GM12801 (cell line): Measurements from ENCODE around the gene NLRP3.

Source experiments
- TF ChIP-seq, protein P1 (sequence below): IDR thresholded peaks from one replicate; pipeline ENCODE4 v1.5.1; 2011; ENCODE audit warnings: control low read depth; ENCODE audit not compliant: insufficient read length; ENCODE audit errors: extremely low read depth

NLRP3 gene

DNA sequence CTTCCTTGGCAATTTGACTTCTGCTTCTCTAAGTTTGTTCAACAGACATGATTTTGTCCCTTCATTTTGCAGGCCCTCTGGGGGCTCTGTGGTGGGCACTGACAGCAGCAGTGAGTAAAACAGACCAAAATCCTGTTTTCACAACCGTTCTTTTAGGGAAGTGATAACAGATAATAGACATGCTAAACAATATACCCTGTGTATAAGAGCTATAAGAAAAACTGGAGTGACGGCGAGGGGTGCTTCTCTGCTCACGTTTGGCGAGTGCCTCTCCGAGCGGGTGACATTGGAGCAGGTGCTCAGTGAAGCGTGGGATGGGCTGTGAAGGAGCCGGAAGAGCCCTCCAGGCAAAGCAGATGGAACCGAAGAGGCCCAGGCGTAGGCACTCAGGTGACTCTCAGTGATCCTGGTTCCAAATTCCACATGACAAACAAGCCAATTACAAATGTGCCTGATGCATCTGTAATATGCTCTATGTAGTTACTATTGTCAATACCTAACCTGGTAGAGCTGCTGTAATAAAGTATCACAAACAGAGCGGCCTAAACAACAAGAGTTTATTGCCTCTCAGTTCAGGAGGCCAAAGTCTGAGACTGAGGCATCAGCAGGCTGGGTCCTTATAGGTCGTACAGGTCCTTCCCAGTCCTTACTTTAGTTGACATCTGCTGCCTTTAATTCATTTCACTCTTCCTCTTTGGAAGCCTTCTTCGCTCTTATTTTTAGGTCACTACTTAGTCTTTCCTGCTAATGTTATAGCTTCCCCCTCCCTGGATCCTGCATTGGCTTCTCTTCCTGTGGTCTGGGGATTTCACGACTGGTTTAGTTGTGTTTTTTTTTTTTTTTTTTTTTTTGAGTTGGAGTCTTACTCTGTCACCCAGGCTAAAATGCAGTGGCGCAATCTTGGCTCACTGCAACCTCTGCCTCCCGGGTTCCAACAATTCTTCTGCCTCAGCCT is 21.9 kb downstream of the NLRP3 start:
- TF ChIP-seq, protein P1, sequence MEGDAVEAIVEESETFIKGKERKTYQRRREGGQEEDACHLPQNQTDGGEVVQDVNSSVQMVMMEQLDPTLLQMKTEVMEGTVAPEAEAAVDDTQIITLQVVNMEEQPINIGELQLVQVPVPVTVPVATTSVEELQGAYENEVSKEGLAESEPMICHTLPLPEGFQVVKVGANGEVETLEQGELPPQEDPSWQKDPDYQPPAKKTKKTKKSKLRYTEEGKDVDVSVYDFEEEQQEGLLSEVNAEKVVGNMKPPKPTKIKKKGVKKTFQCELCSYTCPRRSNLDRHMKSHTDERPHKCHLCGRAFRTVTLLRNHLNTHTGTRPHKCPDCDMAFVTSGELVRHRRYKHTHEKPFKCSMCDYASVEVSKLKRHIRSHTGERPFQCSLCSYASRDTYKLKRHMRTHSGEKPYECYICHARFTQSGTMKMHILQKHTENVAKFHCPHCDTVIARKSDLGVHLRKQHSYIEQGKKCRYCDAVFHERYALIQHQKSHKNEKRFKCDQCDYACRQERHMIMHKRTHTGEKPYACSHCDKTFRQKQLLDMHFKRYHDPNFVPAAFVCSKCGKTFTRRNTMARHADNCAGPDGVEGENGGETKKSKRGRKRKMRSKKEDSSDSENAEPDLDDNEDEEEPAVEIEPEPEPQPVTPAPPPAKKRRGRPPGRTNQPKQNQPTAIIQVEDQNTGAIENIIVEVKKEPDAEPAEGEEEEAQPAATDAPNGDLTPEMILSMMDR = no peak

DNA sequence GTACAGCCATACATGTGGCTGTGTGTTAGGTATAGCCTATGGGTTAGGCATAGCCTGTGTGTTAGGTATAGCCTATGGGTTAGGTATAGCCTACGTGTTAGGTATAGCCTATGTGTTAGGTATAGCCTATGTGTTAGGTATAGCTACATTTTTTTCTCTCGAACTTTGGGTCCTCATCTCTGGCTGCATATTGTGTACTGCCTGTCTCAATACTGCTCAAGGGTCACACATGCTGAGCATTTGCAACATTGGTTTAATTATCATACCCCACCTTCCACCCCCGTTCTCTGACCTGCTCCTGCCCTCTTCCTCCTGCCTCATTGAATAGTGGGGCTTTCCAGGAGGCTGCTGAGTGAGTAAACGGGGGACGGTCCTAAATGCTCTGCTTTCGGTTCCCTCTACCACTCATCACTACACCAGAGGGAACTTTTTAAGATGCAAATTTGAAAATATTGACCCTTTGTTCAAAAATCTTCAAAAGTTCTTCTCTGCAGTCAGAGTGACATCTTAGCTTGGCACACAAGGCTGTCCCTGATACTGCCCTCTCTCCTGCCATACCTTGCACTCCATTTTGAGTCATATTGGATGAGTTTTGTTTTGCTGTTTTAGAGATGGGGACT is 24.1 kb downstream of the NLRP3 start:
- TF ChIP-seq, protein P1 = no peak

DNA sequence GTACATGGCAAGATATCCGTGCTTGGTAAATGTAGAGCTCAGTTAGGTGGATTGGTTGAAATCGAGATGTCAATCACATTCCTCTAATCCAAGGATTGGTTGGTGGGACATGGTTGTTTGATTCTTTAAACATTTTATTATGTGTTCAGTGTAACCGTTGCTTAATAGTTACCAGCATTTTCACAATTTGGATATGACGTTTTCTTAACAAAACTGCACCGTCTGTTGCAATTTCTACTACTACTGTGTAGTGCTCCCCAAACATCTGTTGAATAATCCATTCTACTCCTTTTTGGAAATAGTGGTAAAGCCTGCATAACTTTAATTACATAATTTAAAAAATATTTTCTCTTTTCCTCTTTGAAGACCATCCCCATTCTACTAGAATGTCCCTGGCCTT is 25.6 kb downstream of the NLRP3 start:
- TF ChIP-seq, protein P1 = no peak

DNA sequence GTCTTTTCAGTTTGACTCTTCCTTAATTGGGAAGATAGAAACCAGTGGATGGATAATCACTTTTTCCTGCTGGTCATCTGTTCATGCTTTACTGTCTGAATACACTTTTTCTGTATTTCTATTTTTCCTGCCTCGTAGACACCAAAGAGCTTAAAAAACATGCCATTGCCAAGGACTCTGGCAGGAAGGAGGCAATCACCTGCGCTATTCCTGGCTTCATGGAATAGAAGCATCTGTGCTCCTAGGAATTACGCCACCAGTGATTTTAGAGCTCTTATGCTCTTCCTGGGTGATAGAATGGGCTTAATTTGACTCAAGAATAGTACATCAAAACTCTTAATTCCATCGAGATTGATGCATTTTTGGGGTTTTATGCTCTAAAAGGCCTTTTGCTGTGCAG is 26.2 kb downstream of the NLRP3 start:
- TF ChIP-seq, protein P1 = no peak

DNA sequence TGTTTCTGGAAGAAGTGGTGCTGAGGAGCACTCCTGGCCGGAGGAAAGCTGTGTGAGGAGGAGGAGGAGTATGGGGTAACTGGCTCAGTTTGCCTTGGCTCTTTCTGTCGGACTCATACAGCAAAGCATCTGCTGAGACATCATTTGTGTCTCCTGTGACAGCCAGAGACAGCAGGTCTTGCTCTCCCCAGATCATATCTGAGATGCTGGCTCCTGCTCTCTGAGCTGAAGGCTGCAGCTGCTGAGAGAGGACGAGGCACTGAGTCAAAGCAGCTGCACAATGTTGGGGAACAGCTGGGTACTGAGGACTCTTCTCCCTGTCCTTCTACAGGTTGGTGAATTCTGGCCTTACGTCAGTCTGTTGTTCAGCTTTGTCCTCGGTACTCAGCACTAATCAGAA is 27.7 kb downstream of the NLRP3 start:
- TF ChIP-seq, protein P1 = no peak

DNA sequence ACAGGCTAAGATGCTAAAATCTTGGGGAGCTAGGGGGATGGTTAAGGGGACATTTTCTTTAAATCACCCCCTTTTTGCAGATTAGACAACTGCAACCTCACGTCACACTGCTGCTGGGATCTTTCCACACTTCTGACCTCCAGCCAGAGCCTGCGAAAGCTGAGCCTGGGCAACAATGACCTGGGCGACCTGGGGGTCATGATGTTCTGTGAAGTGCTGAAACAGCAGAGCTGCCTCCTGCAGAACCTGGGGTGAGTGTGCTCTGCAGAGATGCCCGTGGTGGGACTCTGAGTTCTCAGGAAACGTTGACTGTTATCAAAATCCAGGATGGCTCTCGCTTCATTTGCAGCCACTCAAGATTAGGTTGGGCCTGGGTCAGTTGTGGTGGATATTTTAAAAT is 28.6 kb downstream of the NLRP3 start:
- TF ChIP-seq, protein P1 = no peak

DNA sequence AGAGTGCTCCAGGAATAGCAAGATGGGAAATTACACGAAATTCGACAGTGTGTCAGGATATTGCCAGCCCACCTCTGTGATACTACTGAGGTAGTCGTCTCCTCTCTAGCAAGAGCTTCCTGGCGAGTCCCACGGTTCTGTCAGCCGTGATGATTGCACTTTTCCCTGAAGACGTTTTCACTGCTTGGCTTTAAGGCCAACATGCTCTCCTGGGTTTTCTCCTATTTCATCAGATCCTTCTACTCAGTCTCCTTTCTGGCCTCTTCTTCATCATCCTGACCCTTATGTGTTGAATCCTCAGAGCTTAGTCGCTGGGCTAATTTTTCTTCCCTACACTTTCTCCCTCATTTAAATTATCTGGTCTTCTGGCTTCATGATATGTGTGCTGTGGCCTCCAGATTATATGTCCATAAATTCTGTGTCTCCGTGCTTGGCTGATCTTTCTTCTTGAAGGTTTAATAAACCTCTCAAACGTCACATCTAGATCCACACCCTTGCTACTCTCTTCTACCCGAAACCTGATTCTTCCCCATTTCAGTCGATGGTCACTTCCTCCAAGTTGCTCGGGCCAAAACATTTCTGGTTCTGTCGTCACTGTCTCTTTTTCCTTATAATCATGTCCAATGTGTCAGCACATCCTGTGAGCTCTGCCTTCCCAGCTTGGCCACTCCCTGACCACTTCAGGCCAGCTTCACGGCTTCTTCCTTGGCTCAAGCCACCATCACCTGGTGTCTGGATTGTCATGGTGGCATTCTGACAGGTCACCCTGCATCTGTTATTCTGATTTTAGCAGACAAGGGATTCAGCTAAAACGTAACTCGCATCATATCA is 29.8 kb downstream of the NLRP3 start:
- TF ChIP-seq, protein P1 = no peak
